B cell (primary cell): ENCODE data around the gene SEMA3A. TPM values are rescaled to one million over a fixed set of nuclear protein-coding genes. Genes with fewer than 3 reads are reported as not detected.

ENCODE experiments used
- ATAC-seq: fragments of 200-7000 bp; cut with Tn5 transposase; one replicate; pipeline ENCODE4 v1.10.0; 2021; ENCODE audit warnings: low read depth, mild to moderate bottlenecking, moderate number of reproducible peaks, moderate library complexity
- CTCF ChIA-PET: fragments of 350-600 bp; sonication (Branson Sonifier 250); formaldehyde crosslinking; loops from one replicate; lab custom pipeline; 2021; ENCODE audit warnings: antibody characterized with exemption, inconsistent platforms; lab: Charles Lee
- POLR2A ChIA-PET: fragments of 350-600 bp; sonication (Branson Sonifier 250); formaldehyde crosslinking; loops from one replicate; lab custom pipeline; 2021; ENCODE audit warnings: antibody characterized with exemption; lab: Charles Lee
- DNase-seq: peaks from one replicate; pipeline ENCODE4 v3.0.0; 2013
- H2AFZ ChIP-seq: 2 replicates; pipeline ENCODE4 v1.6.1; 2012; ENCODE audit warnings: mild to moderate bottlenecking, low read depth, low read length; ENCODE audit not compliant: insufficient read depth, poor library complexity, severe bottlenecking
- H3K27ac ChIP-seq, 2 donors: 1 replicate in 1 of 2; 2 replicates in 1 of 2; pipeline ENCODE4 v1.5.1; 2012 to 2013; ENCODE audit warnings: low read length in 2 of 2, mild to moderate bottlenecking in 2 of 2, moderate library complexity in 1 of 2
- H3K27me3 ChIP-seq, 4 experiments: fragments of 200-600 bp in 1 of 4; sonication (generic) in 1 of 4; replicated peaks in 1 of 4; 1 replicate in 2 of 4; 2 replicates in 2 of 4; pipeline versions ENCODE4 v1.6.1 to v1.7.0; 2013 to 2016; ENCODE audit warnings: low read length in 3 of 4, mild to moderate bottlenecking in 2 of 4, mixed read lengths in 1 of 4, moderate library complexity in 1 of 4; ENCODE audit not compliant: insufficient read depth in 4 of 4, control insufficient read depth in 3 of 4; ENCODE audit errors: control extremely low read depth in 1 of 4
- H3K36me3 ChIP-seq, 2 experiments: replicated peaks in 1 of 2; 1 replicate in 1 of 2; 2 replicates in 1 of 2; pipeline versions ENCODE4 v1.6.1 to v1.7.1; 2013; ENCODE audit warnings: low read length in 1 of 2; ENCODE audit not compliant: insufficient read depth in 2 of 2, control insufficient read depth in 1 of 2; ENCODE audit errors: control extremely low read depth in 1 of 2, extremely low read depth in 1 of 2
- H3K4me1 ChIP-seq, 2 donors: fragments of 200-600 bp in 1 of 2; sonication (generic) in 1 of 2; 1 replicate in 1 of 2; 2 replicates in 1 of 2; pipeline versions ENCODE4 v1.5.1 to v1.6.1; 2013 to 2017; ENCODE audit warnings: low read length in 2 of 2; ENCODE audit not compliant: control insufficient read depth in 2 of 2, insufficient read depth in 2 of 2
- H3K4me2 ChIP-seq: replicated peaks from 2 replicates; pipeline ENCODE3; 2012; ENCODE audit warnings: mild to moderate bottlenecking, low read depth, low read length; ENCODE audit not compliant: poor library complexity, severe bottlenecking
- H3K4me3 ChIP-seq, 5 experiments: fragments of 200-600 bp in 1 of 5; sonication (generic) in 1 of 5; 1 replicate in 3 of 5; 2 replicates in 2 of 5; pipeline versions ENCODE4 v1.5.1 to v1.7.0; 2011 to 2016; ENCODE audit warnings: low read length in 4 of 5, mild to moderate bottlenecking in 4 of 5, low read depth in 2 of 5, control low read depth in 1 of 5, moderate library complexity in 1 of 5; ENCODE audit not compliant: insufficient read depth in 1 of 5; ENCODE audit errors: control extremely low read depth in 1 of 5, extremely low read depth in 1 of 5
- H3K79me2 ChIP-seq: fragments of 200-600 bp; sonication (generic); one replicate; pipeline ENCODE4 v1.6.0; 2016; ENCODE audit warnings: low read length; ENCODE audit not compliant: control insufficient read depth, insufficient read depth
- H3K9ac ChIP-seq: fragments of 200-600 bp; sonication (generic); 2 replicates; pipeline ENCODE4 v1.6.1; 2017; ENCODE audit warnings: mild to moderate bottlenecking, low read length, moderate library complexity
- H3K9me3 ChIP-seq, 3 donors: one replicate each; pipeline versions ENCODE4 v1.6.1 to v1.7.1; 2013; ENCODE audit warnings: low read length in 2 of 3; ENCODE audit not compliant: control insufficient read depth in 2 of 3, insufficient read depth in 1 of 3; ENCODE audit errors: control extremely low read depth in 1 of 3
- H4K20me1 ChIP-seq: 2 replicates; pipeline ENCODE4 v1.6.0; 2012; ENCODE audit warnings: mild to moderate bottlenecking, low read length; ENCODE audit not compliant: insufficient read depth, control insufficient read depth, poor library complexity, severe bottlenecking
- H3K27ac Mint-ChIP-seq: one replicate; pipeline ENCODE4 v1.8.0; 2021; ENCODE audit warnings: mixed read lengths
- H3K27me3 Mint-ChIP-seq: one replicate; pipeline ENCODE4 v1.8.0; 2021; ENCODE audit warnings: mixed read lengths
- H3K4me1 Mint-ChIP-seq: one replicate; pipeline ENCODE4 v1.8.0; 2021; ENCODE audit warnings: mixed read lengths
- H3K4me3 Mint-ChIP-seq: one replicate; pipeline ENCODE4 v1.8.0; 2021; ENCODE audit warnings: mixed read lengths
- H3K9me3 Mint-ChIP-seq: one replicate; pipeline ENCODE4 v1.8.0; 2022; ENCODE audit warnings: mixed read lengths; ENCODE audit not compliant: insufficient read depth
- EZH2 ChIP-seq: IDR thresholded peaks from 2 replicates; pipeline ENCODE4 v1.6.1; 2012; ENCODE audit warnings: borderline replicate concordance, low read depth, mild to moderate bottlenecking, moderate library complexity, low read length; ENCODE audit not compliant: insufficient read depth, poor library complexity, severe bottlenecking
- WGBS: methylation state at CpG from one replicate; pipeline ENCODE4 v1.1.5; 2013; ENCODE audit warnings: missing lambda C conversion rate; ENCODE audit not compliant: insufficient coverage; 5-methylcytosine and 5-hydroxymethylcytosine counted together
- intact Hi-C: fragments of 100-400 bp; cut with micrococcal nuclease; formaldehyde crosslinking; loops from one replicate; pipeline ENCODE4 v1.10.0; 2022
- polyA plus RNA-seq: library from polyadenylated mRNA; depleted of rRNA; stranded (reverse); fragments of >200 nt; gene quantifications from 2 replicates; pipeline ENCODE4 v1.2.3, GENCODE V29; 2012
- total RNA-seq, 2 donors: library from RNA; stranded (reverse); fragments of 120-200 nt in 1 of 2; gene quantifications; 1 replicate in 1 of 2; 2 replicates in 1 of 2; pipeline versions ENCODE4 v1.2.3 to v1.2.4, GENCODE V29; 2013 to 2022
- TF ChIP-seq, protein P1 (sequence below): fragments of 200-600 bp; IDR thresholded peaks from one replicate; pipeline ENCODE4 v1.8.0; 2022; ENCODE audit warnings: antibody characterized with exemption, mild to moderate bottlenecking

SEMA3A gene
- total and polyA plus RNA-seq, 2 donors (not counting 1 experiment from before 2014, with no cell fraction given), result not detected

GRCh38 chr7:84111842-84112241 is 82.7 kb downstream of the SEMA3A start:
- H3K27me3 Mint-ChIP-seq, result no peaks in the 10 kb centered on the region
- Histone ChIP-seq H3K36me3 (no peaks in the 10 kb centered on the region), H3K4me1 (no peaks in the 10 kb centered on the region), H3K27me3 (no peaks in the 10 kb centered on the region), H3K4me3 (no peak overlapping the region), H3K27ac (no peak overlapping the region), H3K9me3 (no peaks in the 10 kb centered on the region), H3K9ac (no peak overlapping the region), H3K4me2 (no peak overlapping the region), H3K79me2 (no peaks in the 10 kb centered on the region), H2AFZ (no peak overlapping the region), H4K20me1 (no peaks in the 10 kb centered on the region)
- no peak for DNase-seq
- intact Hi-C loops, result no loop called here
- no peak for TF ChIP-seq EZH2
- TF ChIP-seq, protein P1, sequence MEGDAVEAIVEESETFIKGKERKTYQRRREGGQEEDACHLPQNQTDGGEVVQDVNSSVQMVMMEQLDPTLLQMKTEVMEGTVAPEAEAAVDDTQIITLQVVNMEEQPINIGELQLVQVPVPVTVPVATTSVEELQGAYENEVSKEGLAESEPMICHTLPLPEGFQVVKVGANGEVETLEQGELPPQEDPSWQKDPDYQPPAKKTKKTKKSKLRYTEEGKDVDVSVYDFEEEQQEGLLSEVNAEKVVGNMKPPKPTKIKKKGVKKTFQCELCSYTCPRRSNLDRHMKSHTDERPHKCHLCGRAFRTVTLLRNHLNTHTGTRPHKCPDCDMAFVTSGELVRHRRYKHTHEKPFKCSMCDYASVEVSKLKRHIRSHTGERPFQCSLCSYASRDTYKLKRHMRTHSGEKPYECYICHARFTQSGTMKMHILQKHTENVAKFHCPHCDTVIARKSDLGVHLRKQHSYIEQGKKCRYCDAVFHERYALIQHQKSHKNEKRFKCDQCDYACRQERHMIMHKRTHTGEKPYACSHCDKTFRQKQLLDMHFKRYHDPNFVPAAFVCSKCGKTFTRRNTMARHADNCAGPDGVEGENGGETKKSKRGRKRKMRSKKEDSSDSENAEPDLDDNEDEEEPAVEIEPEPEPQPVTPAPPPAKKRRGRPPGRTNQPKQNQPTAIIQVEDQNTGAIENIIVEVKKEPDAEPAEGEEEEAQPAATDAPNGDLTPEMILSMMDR, result no peak
- no peaks in the 10 kb centered on the region for H3K9me3 Mint-ChIP-seq
- H3K4me1 Mint-ChIP-seq, result no peaks in the 10 kb centered on the region
- POLR2A ChIA-PET, result no interaction called here
- no peak overlapping the region for H3K4me3 Mint-ChIP-seq
- no peak for ATAC-seq
- CTCF ChIA-PET, result no interaction called here
- H3K27ac Mint-ChIP-seq, result no peak overlapping the region

GRCh38 chr7:84110400-84110799 is 84.2 kb downstream of the SEMA3A start:
- no peak overlapping the region for H3K27ac ChIP-seq
- H4K20me1 ChIP-seq, result no peaks in the 10 kb centered on the region
- CTCF ChIA-PET, result no interaction called here
- 100% methylated on average over 3 of the region's 3 CpGs for WGBS
- H3K27me3 ChIP-seq, result no peaks in the 10 kb centered on the region
- Mint-ChIP-seq H3K4me1 (no peaks in the 10 kb centered on the region), H3K9me3 (no peaks in the 10 kb centered on the region), H3K27ac (no peak overlapping the region), H3K27me3 (no peaks in the 10 kb centered on the region), H3K4me3 (no peak overlapping the region)
- H3K4me1 ChIP-seq, result no peaks in the 10 kb centered on the region
- no peak for ATAC-seq
- no peaks in the 10 kb centered on the region for H3K36me3 ChIP-seq
- no peak for TF ChIP-seq EZH2
- TF ChIP-seq, protein P1, result no peak
- H3K79me2 ChIP-seq, result no peaks in the 10 kb centered on the region
- POLR2A ChIA-PET, result no interaction called here
- intact Hi-C loops, result no loop called here
- no peaks in the 10 kb centered on the region for H3K9me3 ChIP-seq
- no peak for DNase-seq
- H3K4me2 ChIP-seq, result no peak overlapping the region
- no peak overlapping the region for H3K4me3 ChIP-seq
- H2AFZ ChIP-seq, result no peak overlapping the region
- no peak overlapping the region for H3K9ac ChIP-seq
